LNCAP (cell line): ENCODE measurements around the gene IQCB1.

ENCODE experiments used
- CTCF ChIP-seq: fragments of 450-650 bp; IDR thresholded peaks from 2 replicates; pipeline ENCODE4 v1.5.1; 2017; ENCODE audit warnings: mild to moderate bottlenecking

The IQCB1 gene

GRCh38 chr3:121834671-121835464 lies at the start of gene IQCB1, which contains the start of gene EAF2:
Gene IQCB1, minus strand, starts transcription at chr3:121835060. Its CDS starts 6,100 bp downstream, at chr3:121828960.
Gene EAF2, plus strand, starts transcription at chr3:121835209. Its CDS starts 77 bp downstream, at chr3:121835286.
- no peak for TF ChIP-seq CTCF

GRCh38 chr3:121883507-121883906 lies 48.6 kb upstream of the IQCB1 start:
- TF ChIP-seq CTCF = peak; percentile 64

- no peak for TF ChIP-seq CTCF
Measured at GRCh38 chr3:121878411-121878810, 43.6 kb upstream of the IQCB1 start.

- no peak for TF ChIP-seq CTCF
Measured at GRCh38 chr3:121871430-121871829, 36.6 kb upstream of the IQCB1 start.

- no peak for TF ChIP-seq CTCF
Measured at GRCh38 chr3:121870717-121871116, 35.9 kb upstream of the IQCB1 start.

- no peak for TF ChIP-seq CTCF
Measured at GRCh38 chr3:121869736-121870135, 34.9 kb upstream of the IQCB1 start.

- no peak for TF ChIP-seq CTCF
Measured at GRCh38 chr3:121863801-121864200, 28.9 kb upstream of the IQCB1 start.

- TF ChIP-seq CTCF = peak; percentile 57
Measured at GRCh38 chr3:121855555-121855954, 20.7 kb upstream of the IQCB1 start.
